Adrenal gland (tissue), 19 donors: Measurements from ENCODE around the gene FGF8. TPM values are rescaled to one million over a fixed set of nuclear protein-coding genes. Genes with fewer than 3 reads are reported as not detected.
A peak's percentile ranks its signal among the peaks of the same experiment; 100 is the strongest.

Source experiments
- DNase-seq, 7 donors: peaks; one replicate each; pipeline ENCODE4 v3.0.0-alpha.2; 2019 to 2020
- H3K27ac ChIP-seq, 5 donors: fragments of 200-600 bp; sonication (generic) in 4 of 5; 1 replicate in 3 of 5; 2 replicates in 2 of 5; pipeline versions ENCODE4 v1.5.1 to v1.8.0; 2016 to 2020; ENCODE audit warnings: mild to moderate bottlenecking in 1 of 5
- H3K27me3 ChIP-seq: fragments of 200-600 bp; 2 replicates; pipeline ENCODE4 v1.8.0; 2021
- H3K36me3 ChIP-seq, 2 donors: fragments of 200-600 bp; replicated peaks in 1 of 2; 1 replicate in 1 of 2; 2 replicates in 1 of 2; pipeline versions ENCODE4 v1.5.1 to v1.8.0; 2018 to 2022
- H3K4me1 ChIP-seq, 2 donors: fragments of 200-600 bp; replicated peaks in 1 of 2; 1 replicate in 1 of 2; 2 replicates in 1 of 2; pipeline versions ENCODE4 v1.5.1 to v1.8.0; 2018 to 2021
- H3K4me3 ChIP-seq, 4 donors: fragments of 200-600 bp; sonication (generic) in 3 of 4; one replicate each; pipeline ENCODE4 v1.5.1; 2016 to 2018
- H3K9me3 ChIP-seq, 3 donors: fragments of 200-600 bp; sonication (generic) in 1 of 3; replicated peaks in 1 of 3; 1 replicate in 2 of 3; 2 replicates in 1 of 3; pipeline versions ENCODE4 v1.5.1 to v1.8.0; 2016 to 2021
- CTCF ChIP-seq, 6 experiments: fragments of 450-650 bp in 4 of 6; fragments of 200-600 bp in 2 of 6; sonication (generic) in 1 of 6; IDR thresholded peaks; 1 replicate in 5 of 6; 2 replicates in 1 of 6; pipeline versions ENCODE4 v1.5.1 to v1.8.0; 2016 to 2021; ENCODE audit warnings: antibody characterized with exemption in 6 of 6, mild to moderate bottlenecking in 2 of 6, moderate library complexity in 1 of 6
- POLR2A ChIP-seq, 2 donors: fragments of 450-650 bp; IDR thresholded peaks; one replicate each; pipeline ENCODE4 v1.6.1; 2017; ENCODE audit warnings: antibody characterized with exemption in 2 of 2, mild to moderate bottlenecking in 2 of 2, moderate library complexity in 1 of 2
- whole genome bisulfite sequencing, 4 donors: extraction: QIAGEN DNeasy Blood & Tissue Kit in 2 of 4; methylation state at CpG; one replicate each; pipeline versions ENCODE4 v1.1.5 to v1.1.7; 2013 to 2017; 5-methylcytosine and 5-hydroxymethylcytosine counted together
- intact Hi-C, 2 donors: fragments of 100-400 bp; cut with DNase I; formaldehyde crosslinking; loops; one replicate each; pipeline versions ENCODE4 v1.14.1 to v1.15.0; 2022 to 2023
- long read RNA-seq, 10 donors: library from polyadenylated mRNA in 3 of 10; unstranded in 2 of 10; stranded (forward) in 1 of 10; transcript quantifications; one replicate each; pipeline ENCODE4 v2.0.0 and lab custom pipeline, GENCODE V29; 2021 to 2026
- polyA plus RNA-seq, 3 donors: library from polyadenylated mRNA; stranded (reverse); fragments of 200-250 nt in 2 of 3; fragments of 350-450 nt in 1 of 3; fragmentation: Illumina TruSeq in 1 of 3; extraction: RNeasy Lipid Tissue Mini Kit (QIAGEN cat#74804) in 1 of 3; gene quantifications; one replicate each; pipeline ENCODE4 v1.2.3, GENCODE V29; 2013 to 2014
- total RNA-seq, 9 donors: library from RNA; depleted of rRNA in 4 of 9; stranded (reverse); fragments of >200 nt in 4 of 9; fragments of 120-200 nt in 1 of 9; fragmentation: NEBNext Ultra II Directional in 1 of 9; extraction: Animal tissue kit (Norgen Biotek cat#: 25700) in 1 of 9; gene quantifications; one replicate each; pipeline versions ENCODE4 v1.1.0 to v1.2.4, GENCODE V29; 2013 to 2023
- donor health status: healthy with polysubstance abuse.
- donor health status: Bipolar disorder and iron deficiency.
- donor health status: DM: yes; HTN: yes; CAD: no.
- donor health status: DM: no; HTN: no; CAD: no.
- donor health status: DM: no; HTN: no; CAD: no.
- donor health status: DM: yes; HTN: yes; CAD: no.

FGF8 gene
- total RNA-seq: not detected
- polyA plus RNA-seq: not detected
- long read RNA-seq, donor 1: 0 reads
- long read RNA-seq, donor 2: 0 reads
- long read RNA-seq, donor 3: 0 reads
- long read RNA-seq, donor 4: 0 reads
- long read RNA-seq, donor 5: 0 reads
- long read RNA-seq, donor 6: 0 reads
- long read RNA-seq, donor 7: 0 reads
- long read RNA-seq, donor 8: 0 reads
- long read RNA-seq, donor 9: 0 reads
- long read RNA-seq, donor 10: 0 reads

DNA sequence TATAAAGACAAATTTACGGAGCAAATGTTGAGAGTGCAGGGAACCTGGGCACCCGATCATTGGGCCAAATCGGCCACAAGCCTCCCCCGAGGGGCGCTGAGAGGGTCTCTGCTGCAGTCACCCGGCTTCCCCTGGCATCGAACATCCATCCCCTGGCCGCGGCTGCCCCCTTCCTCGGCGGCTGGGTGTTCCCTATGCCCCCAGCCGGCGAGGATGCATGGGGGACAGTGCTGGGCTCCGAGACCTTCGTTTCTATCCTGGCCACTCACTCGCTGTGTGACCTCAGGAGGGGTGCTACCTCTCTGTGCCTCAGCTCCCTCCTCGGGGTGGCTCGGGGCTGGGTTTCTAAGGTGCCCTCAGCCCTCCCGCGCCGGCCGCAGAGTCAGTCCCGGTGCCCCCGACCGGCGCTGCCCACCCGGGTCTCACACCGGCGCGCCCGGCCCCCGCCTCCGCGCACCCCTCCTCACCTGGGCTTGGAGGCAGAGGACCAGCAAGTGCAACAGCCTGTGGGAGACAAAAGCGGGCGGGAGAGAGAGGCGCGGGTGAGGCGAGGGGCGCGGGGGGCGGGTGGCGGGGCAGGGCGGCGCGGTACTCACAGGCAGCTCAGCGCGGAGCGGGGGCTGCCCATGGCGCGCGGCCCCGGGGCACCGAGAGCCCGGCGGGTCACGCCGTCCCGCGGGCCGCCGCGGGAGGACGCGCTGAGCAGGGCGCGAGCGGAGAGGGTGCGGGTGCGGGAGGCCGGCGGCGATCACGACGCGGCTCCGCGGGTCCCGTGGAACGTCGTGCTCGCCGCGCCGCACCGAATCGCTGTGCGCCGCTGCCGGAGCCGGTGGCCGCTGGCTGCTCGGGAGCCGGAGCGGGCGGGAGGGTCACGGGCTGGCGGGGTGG, at the start of gene FGF8:
FGF8 (minus strand) TSS at position 842 of the 888 bp plus-strand sequence; CDS start at position 628, 214 bp downstream.
- no peak for TF ChIP-seq CTCF (IDR thresholded peaks at IDR 0.05)
- TF ChIP-seq POLR2A (IDR thresholded peaks at IDR 0.05): no peak

GRCh38 chr10:101824736-101825135, 48.8 kb upstream of the FGF8 start:
- 90 to 100% (median 93%) methylated on average over 2 of the region's 2 CpGs for WGBS, 4 donors
- H3K27me3 ChIP-seq: no peaks in the 10 kb centered on the region
- H3K9me3 ChIP-seq: no peaks in the 10 kb centered on the region
- DNase-seq: no peak
- H3K27ac ChIP-seq: no peak overlapping the region
- no peaks in the 10 kb centered on the region for H3K36me3 ChIP-seq
- intact Hi-C loops: no loop called here
- no peak for TF ChIP-seq POLR2A (IDR thresholded peaks at IDR 0.05)
- no peak for TF ChIP-seq CTCF (IDR thresholded peaks at IDR 0.05)
- no peak overlapping the region for H3K4me3 ChIP-seq
- H3K4me1 ChIP-seq: peaks cover under 1 to 1% of the 10 kb centered on the region in 2 donors

More for the DNA sequence above, at the start of gene FGF8:
- Histone ChIP-seq H3K27ac (no peak within 1 kb of the TSS), H3K36me3 (no peaks in the 10 kb centered on the region), H3K4me1 (peaks cover 20 to 28% of the 10 kb centered on the region in 2 donors), H3K4me3 (peak within 1 kb of the TSS in 1 of 4 donors; percentile 50), H3K9me3 (no peaks in the 10 kb centered on the region), H3K27me3 (peaks cover 72% of the 10 kb centered on the region)
- WGBS, 4 donors: 0 to 4% (median 2%) methylated on average over 2 to 98 of the region's 98 CpGs
- intact Hi-C loops: loop anchor here in 1 of 2 donors (5.0 kb wide), 1 partner anchor 563 kb away; no protein-coding TSS in a partner anchor
- DNase-seq: no peak

GRCh38 chr10:101818872-101819633, 43.1 kb upstream of the FGF8 start:
- Histone ChIP-seq H3K27ac (peak overlapping the region in 4 of 5 donors; percentile 28 to 96 (median 74)), H3K27me3 (no peaks in the 10 kb centered on the region), H3K4me1 (peaks cover 23 to 28% of the 10 kb centered on the region in 2 donors), H3K36me3 (no peaks in the 10 kb centered on the region), H3K9me3 (no peaks in the 10 kb centered on the region), H3K4me3 (peak overlapping the region in 2 of 4 donors; percentile 5 to 92)
- TF ChIP-seq POLR2A (IDR thresholded peaks at IDR 0.05) (no peak), CTCF (IDR thresholded peaks at IDR 0.05) (no peak)
- WGBS, 4 donors: 23 to 31% (median 29%) methylated on average over 14 of the region's 14 CpGs
- peak in 2 of 7 donors; percentile 45 to 51 for DNase-seq
- intact Hi-C loops: loop anchor here in 1 of 2 donors (10.0 kb wide), 1 partner anchor 884 kb away; no protein-coding TSS in a partner anchor
